HEK293T (cell line): ENCODE data around the gene MYL7.
"Not testable (repeated sequence)": the region's sequence is repeated elsewhere in the genome, so short reads cannot be mapped to it uniquely, and the experiment has no call there.

Experiments used
- CTCF ChIA-PET: fragments of 350-600 bp; formaldehyde crosslinking; extraction: SDS; loops from one replicate; lab custom pipeline; 2021; ENCODE audit warnings: antibody characterized with exemption, inconsistent platforms; lab: Yijun Ruan, JAX
- POLR2A ChIA-PET: fragments of 350-600 bp; formaldehyde crosslinking; extraction: SDS; loops from one replicate; lab custom pipeline; 2020; ENCODE audit warnings: antibody characterized with exemption, inconsistent platforms; lab: Yijun Ruan, JAX
- DNase-seq: peaks from one replicate; pipeline ENCODE4 v3.0.0; 2012; ENCODE audit warnings: mixed read lengths; ENCODE audit errors: extremely low spot score
- ARNT ChIP-seq: fragments of 450-650 bp; IDR thresholded peaks from 2 replicates; pipeline ENCODE4 v1.6.1; 2017; ENCODE audit warnings: mild to moderate bottlenecking
- BHLHE40 ChIP-seq: fragments of 450-650 bp; IDR thresholded peaks from 2 replicates; pipeline ENCODE4 v1.6.1; 2016; ENCODE audit warnings: mild to moderate bottlenecking, moderate library complexity, borderline replicate concordance
- CTBP1 ChIP-seq: fragments of 450-650 bp; IDR thresholded peaks from 2 replicates; pipeline ENCODE4 v1.6.1; 2016; ENCODE audit warnings: borderline replicate concordance
- ELF4 ChIP-seq: fragments of 450-650 bp; IDR thresholded peaks from 2 replicates; pipeline ENCODE4 v1.6.1; 2017; ENCODE audit warnings: antibody characterized with exemption
- FOXA1 ChIP-seq: fragments of 450-650 bp; IDR thresholded peaks from 2 replicates; pipeline ENCODE4 v1.6.1; 2016; ENCODE audit warnings: mild to moderate bottlenecking
- FOXK2 ChIP-seq: fragments of 450-650 bp; IDR thresholded peaks from 2 replicates; pipeline ENCODE4 v1.6.1; 2016; ENCODE audit warnings: mild to moderate bottlenecking
- FOXM1 ChIP-seq: fragments of 450-650 bp; IDR thresholded peaks from 2 replicates; pipeline ENCODE4 v1.6.1; 2017; ENCODE audit warnings: mild to moderate bottlenecking, borderline replicate concordance
- HDGF ChIP-seq: fragments of 450-650 bp; IDR thresholded peaks from 2 replicates; pipeline ENCODE4 v1.6.1; 2017; ENCODE audit warnings: antibody characterized with exemption, borderline replicate concordance
- L3MBTL2 ChIP-seq: fragments of 450-650 bp; conservative IDR thresholded peaks from 2 replicates; pipeline ENCODE4 v1.6.1; 2016; ENCODE audit warnings: mild to moderate bottlenecking
- LEF1 ChIP-seq: fragments of 450-650 bp; IDR thresholded peaks from 2 replicates; pipeline ENCODE4 v1.6.1; 2017; ENCODE audit warnings: mild to moderate bottlenecking, borderline replicate concordance
- NFRKB ChIP-seq: fragments of 450-650 bp; IDR thresholded peaks from 2 replicates; pipeline ENCODE4 v1.6.1; 2016; ENCODE audit warnings: mild to moderate bottlenecking, moderate library complexity
- PKNOX1 ChIP-seq: fragments of 450-650 bp; IDR thresholded peaks from 2 replicates; pipeline ENCODE4 v1.6.1; 2016
- SP1 ChIP-seq: fragments of 450-650 bp; IDR thresholded peaks from 2 replicates; pipeline ENCODE4 v1.6.1; 2017
- SUZ12 ChIP-seq: fragments of 450-650 bp; IDR thresholded peaks from 2 replicates; pipeline ENCODE4 v1.6.1; 2016; ENCODE audit warnings: mild to moderate bottlenecking
- TARDBP ChIP-seq: fragments of 450-650 bp; IDR thresholded peaks from 2 replicates; pipeline ENCODE4 v1.6.1; 2016
- ZNF384 ChIP-seq: fragments of 450-650 bp; IDR thresholded peaks from 2 replicates; pipeline ENCODE4 v1.6.1; 2016

Gene MYL7

DNA sequence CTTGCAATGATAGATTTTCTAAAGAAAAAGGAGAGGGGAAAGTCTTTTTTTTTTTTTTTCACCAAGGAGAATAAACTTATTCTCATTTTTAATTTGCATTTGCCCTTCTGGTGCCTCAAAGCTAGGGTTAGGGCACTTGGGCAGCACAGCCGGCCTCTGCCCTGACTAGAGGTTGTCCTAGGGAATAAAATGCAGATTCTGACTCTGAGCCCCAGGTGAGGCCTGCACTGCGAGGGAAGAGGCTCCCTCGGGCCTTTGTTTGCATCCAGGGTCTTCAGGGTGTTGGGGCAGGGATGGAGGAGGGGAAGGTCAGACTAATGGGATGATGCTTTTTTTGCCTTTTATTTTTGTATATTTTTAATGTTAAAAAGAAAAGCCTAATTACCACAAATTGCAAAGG is 7.8 kb downstream of the MYL7 start:
- ChIA-PET POLR2A (no interaction called here), CTCF (interaction anchor here (0.7 kb wide), 1 partner anchor 1201 kb away, joined by 5 read pairs; the partner anchor contains the start of gene MRPL32)
- DNase-seq = no peak
- no peak for TF ChIP-seq NFRKB
- TF ChIP-seq BHLHE40 = no peak
- TF ChIP-seq ZNF384 = no peak
- TF ChIP-seq SP1 = no peak

DNA sequence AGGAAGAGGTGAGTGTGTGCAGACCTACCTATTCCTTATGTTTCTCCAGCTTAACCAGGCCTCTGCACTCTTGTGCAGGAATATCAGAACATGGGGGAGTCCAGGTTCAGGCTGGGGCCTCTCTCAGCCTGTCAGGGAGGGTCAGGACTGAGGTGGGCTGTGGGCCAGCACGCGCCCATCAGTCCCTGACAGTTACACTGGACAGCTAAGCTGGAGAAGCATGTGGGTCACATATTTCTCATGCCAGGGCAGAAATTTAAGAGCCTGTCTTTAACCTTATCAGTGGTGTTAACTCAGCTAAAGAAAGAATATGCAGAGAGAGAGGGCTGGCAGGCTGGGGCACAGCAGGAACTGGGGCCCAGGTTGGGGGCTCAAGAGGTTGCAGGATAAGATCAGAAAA is 9.1 kb downstream of the MYL7 start:
- TF ChIP-seq SP1 (no peak), NFRKB (no peak), PKNOX1 (no peak), FOXM1 (no peak)
- no peak for DNase-seq
- POLR2A ChIA-PET = interaction anchor here (1.4 kb wide), 1 partner anchor 9 kb away, joined by 6 read pairs; the partner anchor contains the start of gene POLD2
- CTCF ChIA-PET = no interaction called here

- TF ChIP-seq L3MBTL2 (no peak), FOXK2 (no peak), ELF4 (no peak), ZNF384 (no peak), NFRKB (no peak), TARDBP (no peak), FOXA1 (no peak), ARNT (no peak), LEF1 (no peak), HDGF (no peak), BHLHE40 (no peak), SP1 (no peak), SUZ12 (no peak), CTBP1 (no peak), PKNOX1 (no peak), FOXM1 (no peak)
- POLR2A ChIA-PET = interaction anchor here (0.9 to 1.4 kb wide), 2 partner anchors 8 to 13 kb away, joined by 3 to 6 read pairs; partner anchors contain the start of gene POLD2
- CTCF ChIA-PET = interaction anchor here (1.2 kb wide), 1 partner anchor 70 kb away, joined by 3 read pairs; the partner anchor contains the start of gene YKT6
- DNase-seq = no peak
Measured at GRCh38 chr7:44131173-44132029, 9.7 kb downstream of the MYL7 start.

DNA sequence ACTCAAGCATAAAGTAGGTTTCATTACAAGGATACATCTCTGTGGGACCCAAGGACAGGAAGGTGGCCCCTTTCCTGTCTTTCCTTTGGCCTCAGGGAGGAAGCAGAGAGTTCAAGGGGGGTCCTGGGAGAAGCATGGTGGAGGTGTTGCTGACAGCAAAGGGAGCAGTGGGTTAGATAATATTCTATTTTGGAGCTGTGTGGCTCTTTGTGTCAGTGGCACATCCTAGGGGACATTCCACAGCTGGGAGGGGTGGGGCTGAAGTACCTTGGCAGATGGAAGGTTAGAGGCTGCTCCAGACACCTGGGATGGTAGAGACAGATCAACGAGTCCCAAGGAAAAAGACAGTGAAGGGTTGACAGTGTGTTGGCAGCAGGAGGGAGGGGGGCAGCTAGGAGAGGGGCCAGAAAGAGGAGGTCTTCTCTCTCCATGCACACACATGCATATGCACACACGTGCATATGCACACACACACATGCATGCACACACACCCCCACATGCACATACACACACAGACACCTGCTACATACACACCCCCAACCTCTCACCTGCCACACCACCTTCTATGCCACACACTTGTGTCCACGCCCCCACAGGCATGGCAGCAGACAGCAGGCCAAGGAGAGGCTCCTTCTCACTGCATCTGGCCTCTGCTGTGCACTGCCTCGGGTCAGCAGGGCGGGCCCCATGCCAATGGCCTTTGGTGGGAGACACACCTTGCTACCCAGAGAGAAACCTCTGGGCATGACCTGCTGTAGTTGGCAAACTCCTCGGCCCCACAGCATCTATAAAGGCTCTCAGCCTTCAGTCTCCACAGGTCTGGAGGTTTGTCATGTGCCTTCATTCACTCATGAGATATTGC is 12.2 kb downstream of the MYL7 start:
- TF ChIP-seq SP1 (no peak), SUZ12 (no peak), FOXK2 (no peak), ARNT (no peak), L3MBTL2 (no peak), HDGF (no peak), BHLHE40 (no peak), PKNOX1 (no peak), FOXM1 (no peak), CTBP1 (no peak), TARDBP (no peak), ZNF384 (no peak), LEF1 (no peak), ELF4 (no peak), NFRKB (no peak), FOXA1 (no peak)
- ChIA-PET POLR2A (interaction anchor here (1.2 kb wide), 1 partner anchor 14 kb away, joined by 3 read pairs; no protein-coding TSS in a partner anchor), CTCF (no interaction called here)
- DNase-seq = no peak

GRCh38 chr7:44127161-44127560 is 14.0 kb downstream of the MYL7 start:
- no peak for DNase-seq
- ChIA-PET CTCF (no interaction called here), POLR2A (no interaction called here)
- TF ChIP-seq TARDBP (no peak), HDGF (no peak), FOXM1 (no peak), BHLHE40 (no peak), LEF1 (no peak)

GRCh38 chr7:44126574-44126973 is 14.6 kb downstream of the MYL7 start:
- CTCF ChIA-PET, DNase-seq, POLR2A ChIA-PET: not testable (repeated sequence)
